ENCODE data around the gene ATRAID. TPM values are rescaled to one million over a fixed set of nuclear protein-coding genes. Genes with fewer than 3 reads are reported as not detected.
A peak's percentile ranks its signal among the peaks of the same experiment; 100 is the strongest.

The ATRAID gene
- polyA plus RNA-seq, 3 donors = 148 to 150 (median 148) TPM

GRCh38 chr2:27208486-27209050 is 3.3 kb upstream of the ATRAID start:
- DNase-seq (ENCODE audit: extremely low read depth in 1 of 11, low read depth in 9 of 11, low spot score in 4 of 11) = no peak

GRCh38 chr2:27209621-27210401 is 2.0 kb upstream of the ATRAID start:
- DNase-seq (ENCODE audit: extremely low read depth in 1 of 11, low read depth in 9 of 11, low spot score in 4 of 11) = no peak

- peak in 2 of 11 donors; percentile 4 to 23 for DNase-seq (ENCODE audit: extremely low read depth in 1 of 11, low read depth in 9 of 11, low spot score in 4 of 11)
Observed at GRCh38 chr2:27211241-27211942, 449 bp upstream of the ATRAID start.

- DNase-seq (ENCODE audit: extremely low read depth in 1 of 11, low read depth in 9 of 11, low spot score in 4 of 11) = peak in 3 of 11 donors; percentile 32 to 53 (median 34)
Observed at GRCh38 chr2:27212626-27213471, 1.0 kb downstream of the ATRAID start.

GRCh38 chr2:27214941-27215340 is 3.1 kb downstream of the ATRAID start:
- DNase-seq (ENCODE audit: extremely low read depth in 1 of 11, low read depth in 9 of 11, low spot score in 4 of 11) = no peak

- no peak for DNase-seq (ENCODE audit: extremely low read depth in 1 of 11, low read depth in 9 of 11, low spot score in 4 of 11)
Observed at GRCh38 chr2:27216416-27217137, 4.7 kb downstream of the ATRAID start.

GRCh38 chr2:27217173-27218121 is 5.6 kb downstream of the ATRAID start, which contains the start of gene CAD:
Gene CAD (plus strand): TSS chr2:27217369. CDS start chr2:27217552, 183 bp downstream.
- DNase-seq (ENCODE audit: extremely low read depth in 1 of 11, low read depth in 9 of 11, low spot score in 4 of 11) = peak; percentile 50 to 79 (median 72)

- no peak for DNase-seq (ENCODE audit: extremely low read depth in 1 of 11, low read depth in 9 of 11, low spot score in 4 of 11)
Observed at GRCh38 chr2:27218614-27219013, 6.8 kb downstream of the ATRAID start.

- DNase-seq (ENCODE audit: extremely low read depth in 1 of 11, low read depth in 9 of 11, low spot score in 4 of 11) = no peak
Observed at GRCh38 chr2:27219091-27219490, 7.2 kb downstream of the ATRAID start.

GRCh38 chr2:27220091-27220490 is 8.2 kb downstream of the ATRAID start:
- DNase-seq (ENCODE audit: extremely low read depth in 1 of 11, low read depth in 9 of 11, low spot score in 4 of 11) = no peak

- DNase-seq (ENCODE audit: extremely low read depth in 1 of 11, low read depth in 9 of 11, low spot score in 4 of 11) = no peak
Observed at GRCh38 chr2:27221166-27221565, 9.3 kb downstream of the ATRAID start.

GRCh38 chr2:27222407-27222806 is 10.6 kb downstream of the ATRAID start:
- no peak for DNase-seq (ENCODE audit: extremely low read depth in 1 of 11, low read depth in 9 of 11, low spot score in 4 of 11)

- no peak for DNase-seq (ENCODE audit: extremely low read depth in 1 of 11, low read depth in 9 of 11, low spot score in 4 of 11)
Observed at GRCh38 chr2:27223416-27223815, 11.6 kb downstream of the ATRAID start.

- DNase-seq (ENCODE audit: extremely low read depth in 1 of 11, low read depth in 9 of 11, low spot score in 4 of 11) = no peak
Observed at GRCh38 chr2:27225526-27225925, 13.7 kb downstream of the ATRAID start.

GRCh38 chr2:27227501-27227900 is 15.7 kb downstream of the ATRAID start:
- no peak for DNase-seq (ENCODE audit: extremely low read depth in 1 of 11, low read depth in 9 of 11, low spot score in 4 of 11)

- no peak for DNase-seq (ENCODE audit: extremely low read depth in 1 of 11, low read depth in 9 of 11, low spot score in 4 of 11)
Observed at GRCh38 chr2:27231921-27232320, 20.1 kb downstream of the ATRAID start.

- DNase-seq (ENCODE audit: extremely low read depth in 1 of 11, low read depth in 9 of 11, low spot score in 4 of 11) = no peak
Observed at GRCh38 chr2:27233341-27233740, 21.5 kb downstream of the ATRAID start.
